ENCODE measurements around the gene DNAI7. TPM values are rescaled to one million over a fixed set of nuclear protein-coding genes. Genes with fewer than 3 reads are reported as not detected.

Gene DNAI7
- total RNA-seq, 1 donor from 2014 or later = 0.33 TPM

GRCh38 chr12:25186038-25186787 is 8.7 kb downstream of the DNAI7 start:
- Mint-ChIP-seq H3K4me3 (ENCODE audit: unreplicated experiment) (no peak overlapping the region), H3K27ac (ENCODE audit: unreplicated experiment) (no peak overlapping the region), H3K36me3 (ENCODE audit: low read depth, unreplicated experiment) (no peaks in the 10 kb centered on the region), H3K27me3 (ENCODE audit: unreplicated experiment) (no peaks in the 10 kb centered on the region), H3K9me3 (ENCODE audit: unreplicated experiment) (no peaks in the 10 kb centered on the region), H3K4me1 (ENCODE audit: unreplicated experiment) (peaks cover 4% of the 10 kb centered on the region)
- TF ChIP-seq, protein P1, sequence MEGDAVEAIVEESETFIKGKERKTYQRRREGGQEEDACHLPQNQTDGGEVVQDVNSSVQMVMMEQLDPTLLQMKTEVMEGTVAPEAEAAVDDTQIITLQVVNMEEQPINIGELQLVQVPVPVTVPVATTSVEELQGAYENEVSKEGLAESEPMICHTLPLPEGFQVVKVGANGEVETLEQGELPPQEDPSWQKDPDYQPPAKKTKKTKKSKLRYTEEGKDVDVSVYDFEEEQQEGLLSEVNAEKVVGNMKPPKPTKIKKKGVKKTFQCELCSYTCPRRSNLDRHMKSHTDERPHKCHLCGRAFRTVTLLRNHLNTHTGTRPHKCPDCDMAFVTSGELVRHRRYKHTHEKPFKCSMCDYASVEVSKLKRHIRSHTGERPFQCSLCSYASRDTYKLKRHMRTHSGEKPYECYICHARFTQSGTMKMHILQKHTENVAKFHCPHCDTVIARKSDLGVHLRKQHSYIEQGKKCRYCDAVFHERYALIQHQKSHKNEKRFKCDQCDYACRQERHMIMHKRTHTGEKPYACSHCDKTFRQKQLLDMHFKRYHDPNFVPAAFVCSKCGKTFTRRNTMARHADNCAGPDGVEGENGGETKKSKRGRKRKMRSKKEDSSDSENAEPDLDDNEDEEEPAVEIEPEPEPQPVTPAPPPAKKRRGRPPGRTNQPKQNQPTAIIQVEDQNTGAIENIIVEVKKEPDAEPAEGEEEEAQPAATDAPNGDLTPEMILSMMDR (IDR thresholded peaks at IDR 0.05; ENCODE audit: unreplicated experiment) = no peak
- DNase-seq (ENCODE audit: low spot score) = no peak

GRCh38 chr12:25184132-25184531 is 10.8 kb downstream of the DNAI7 start:
- Mint-ChIP-seq H3K4me3 (ENCODE audit: unreplicated experiment) (no peak overlapping the region), H3K27ac (ENCODE audit: unreplicated experiment) (no peak overlapping the region), H3K36me3 (ENCODE audit: low read depth, unreplicated experiment) (no peaks in the 10 kb centered on the region), H3K9me3 (ENCODE audit: unreplicated experiment) (no peaks in the 10 kb centered on the region), H3K27me3 (ENCODE audit: unreplicated experiment) (no peaks in the 10 kb centered on the region), H3K4me1 (ENCODE audit: unreplicated experiment) (peaks cover 4% of the 10 kb centered on the region)
- TF ChIP-seq, protein P1 (IDR thresholded peaks at IDR 0.05; ENCODE audit: unreplicated experiment) = no peak
- no peak for DNase-seq (ENCODE audit: low spot score)

GRCh38 chr12:25182765-25183164 is 12.2 kb downstream of the DNAI7 start:
- Mint-ChIP-seq H3K9me3 (ENCODE audit: unreplicated experiment) (no peaks in the 10 kb centered on the region), H3K27ac (ENCODE audit: unreplicated experiment) (no peak overlapping the region), H3K4me1 (ENCODE audit: unreplicated experiment) (peaks cover 4% of the 10 kb centered on the region), H3K4me3 (ENCODE audit: unreplicated experiment) (no peak overlapping the region), H3K27me3 (ENCODE audit: unreplicated experiment) (no peaks in the 10 kb centered on the region), H3K36me3 (ENCODE audit: low read depth, unreplicated experiment) (no peaks in the 10 kb centered on the region)
- TF ChIP-seq, protein P1 (IDR thresholded peaks at IDR 0.05; ENCODE audit: unreplicated experiment) = no peak
- DNase-seq (ENCODE audit: low spot score) = no peak

DNA sequence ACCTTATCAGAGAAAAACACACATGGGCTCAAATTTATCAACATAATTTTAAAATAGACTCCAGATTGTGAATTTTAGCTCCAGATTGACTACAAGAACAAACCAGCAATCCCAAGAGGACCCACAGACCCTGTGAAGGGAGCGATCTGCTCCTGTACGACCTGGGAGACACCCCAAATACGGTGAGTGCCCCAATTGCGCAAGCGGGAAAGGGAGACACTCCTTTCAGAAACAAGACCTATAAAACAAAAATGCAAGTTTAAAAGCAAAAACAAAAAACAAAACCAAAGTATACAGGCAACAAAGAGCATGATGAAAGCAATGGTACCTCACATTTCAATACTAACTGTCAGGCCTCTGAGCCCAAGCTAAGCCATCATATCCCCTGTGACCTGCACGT is 32.1 kb downstream of the DNAI7 start:
- Mint-ChIP-seq H3K27me3 (ENCODE audit: unreplicated experiment) (no peaks in the 10 kb centered on the region), H3K4me1 (ENCODE audit: unreplicated experiment) (no peaks in the 10 kb centered on the region), H3K36me3 (ENCODE audit: low read depth, unreplicated experiment) (no peaks in the 10 kb centered on the region), H3K27ac (ENCODE audit: unreplicated experiment) (no peak overlapping the region), H3K4me3 (ENCODE audit: unreplicated experiment) (no peak overlapping the region), H3K9me3 (ENCODE audit: unreplicated experiment) (no peaks in the 10 kb centered on the region)
- DNase-seq (ENCODE audit: low spot score) = no peak
- TF ChIP-seq, protein P1 (IDR thresholded peaks at IDR 0.05; ENCODE audit: unreplicated experiment) = no peak

- Mint-ChIP-seq H3K27me3 (ENCODE audit: unreplicated experiment) (peaks cover 1% of the 10 kb centered on the region), H3K4me1 (ENCODE audit: unreplicated experiment) (no peaks in the 10 kb centered on the region), H3K4me3 (ENCODE audit: unreplicated experiment) (no peak overlapping the region), H3K27ac (ENCODE audit: unreplicated experiment) (no peak overlapping the region), H3K36me3 (ENCODE audit: low read depth, unreplicated experiment) (no peaks in the 10 kb centered on the region), H3K9me3 (ENCODE audit: unreplicated experiment) (no peaks in the 10 kb centered on the region)
- TF ChIP-seq, protein P1 (IDR thresholded peaks at IDR 0.05; ENCODE audit: unreplicated experiment) = no peak
- DNase-seq (ENCODE audit: low spot score) = no peak
These were observed 38.9 kb downstream of the DNAI7 start for GRCh38 chr12:25156061-25156460.
